MM.1S (cell line): Measurements from ENCODE around the gene TP63.

Source experiments
- DNase-seq: peaks from one replicate; pipeline ENCODE4 v3.0.0-alpha.2; 2015
- H2AFZ ChIP-seq: fragments of 300-600 bp; sonication (generic); 2 replicates; pipeline ENCODE4 v1.6.0; 2016; ENCODE audit warnings: antibody characterized with exemption, low read length
- H3F3A ChIP-seq: fragments of 300-600 bp; sonication (generic); 2 replicates; pipeline ENCODE4 v1.6.1; 2016; ENCODE audit warnings: mild to moderate bottlenecking, antibody characterized with exemption, low read length, moderate library complexity, mixed read lengths; ENCODE audit not compliant: insufficient read depth
- H3K27ac ChIP-seq: fragments of 300-600 bp; sonication (generic); 2 replicates; pipeline ENCODE4 v1.5.1; 2016; ENCODE audit warnings: mild to moderate bottlenecking, low read length
- H3K27me3 ChIP-seq: fragments of 300-600 bp; sonication (generic); replicated peaks from 2 replicates; pipeline ENCODE4 v1.6.0; 2016; ENCODE audit warnings: low read length; ENCODE audit not compliant: insufficient read depth
- H3K36me3 ChIP-seq: fragments of 300-600 bp; sonication (generic); replicated peaks from 2 replicates; pipeline ENCODE4 v1.6.1; 2016; ENCODE audit warnings: mild to moderate bottlenecking, low read length, mixed read lengths; ENCODE audit not compliant: insufficient read depth
- H3K4me1 ChIP-seq: fragments of 300-600 bp; sonication (generic); 2 replicates; pipeline ENCODE4 v1.6.1; 2016; ENCODE audit warnings: low read length, mixed read lengths
- H3K4me2 ChIP-seq: fragments of 300-600 bp; sonication (generic); 2 replicates; pipeline ENCODE4 v1.6.0; 2016; ENCODE audit warnings: low read depth, low read length
- H3K4me3 ChIP-seq: fragments of 300-600 bp; sonication (generic); 2 replicates; pipeline ENCODE4 v1.5.1; 2016; ENCODE audit warnings: low read length, mixed read lengths
- H3K79me2 ChIP-seq: fragments of 300-600 bp; sonication (generic); 2 replicates; pipeline ENCODE4 v1.6.1; 2016; ENCODE audit warnings: mixed run types, low read length, mixed read lengths
- H3K9ac ChIP-seq: fragments of 300-600 bp; sonication (generic); 2 replicates; pipeline ENCODE4 v1.6.1; 2016; ENCODE audit warnings: low read length, mixed read lengths
- H3K9me2 ChIP-seq: fragments of 300-600 bp; sonication (generic); replicated peaks from 2 replicates; pipeline ENCODE4 v1.6.1; 2016; ENCODE audit warnings: mild to moderate bottlenecking, low read length, mixed read lengths; ENCODE audit not compliant: insufficient read depth
- H3K9me3 ChIP-seq: fragments of 300-600 bp; sonication (generic); replicated peaks from 2 replicates; pipeline ENCODE4 v1.6.1; 2016; ENCODE audit warnings: mild to moderate bottlenecking, low read length, mixed read lengths; ENCODE audit not compliant: insufficient read depth
- H4K20me1 ChIP-seq: fragments of 300-600 bp; sonication (generic); 2 replicates; pipeline ENCODE4 v1.6.1; 2016; ENCODE audit warnings: mild to moderate bottlenecking, low read length, moderate library complexity, mixed read lengths; ENCODE audit not compliant: insufficient read depth
- CTCF ChIP-seq: fragments of 300-600 bp; sonication (generic); IDR thresholded peaks from 2 replicates; pipeline ENCODE4 v1.5.1; 2016; ENCODE audit warnings: antibody characterized with exemption, low read length, mixed read lengths
- EZH2 ChIP-seq: fragments of 300-600 bp; sonication (generic); optimal IDR thresholded peaks from 2 replicates; pipeline ENCODE3; 2017; ENCODE audit warnings: low read depth, mild to moderate bottlenecking, antibody characterized with exemption, low read length, mixed read lengths
- EZH2phosphoT487 ChIP-seq: fragments of 300-600 bp; sonication (generic); IDR thresholded peaks from 2 replicates; pipeline ENCODE4 v1.6.1; 2018; ENCODE audit warnings: antibody characterized with exemption, low read length

TP63 gene

GRCh38 chr3:189898559-189899153 is 267.5 kb downstream of the TP63 start:
- Histone ChIP-seq H3K9me3 (no peaks in the 10 kb centered on the region), H2AFZ (no peak overlapping the region), H3F3A (no peaks in the 10 kb centered on the region), H3K4me1 (no peaks in the 10 kb centered on the region), H3K27me3 (no peaks in the 10 kb centered on the region), H3K9me2 (no peaks in the 10 kb centered on the region), H3K9ac (no peak overlapping the region), H3K27ac (no peak overlapping the region), H4K20me1 (no peaks in the 10 kb centered on the region), H3K4me2 (no peak overlapping the region), H3K36me3 (no peaks in the 10 kb centered on the region), H3K4me3 (no peak overlapping the region), H3K79me2 (no peaks in the 10 kb centered on the region)
- DNase-seq = no peak
- TF ChIP-seq CTCF = no peak
- TF ChIP-seq EZH2phosphoT487 = no peak
- TF ChIP-seq EZH2 = no peak

- H3K4me1 ChIP-seq = no peaks in the 10 kb centered on the region
- H3K9me2 ChIP-seq = no peaks in the 10 kb centered on the region
- H3K27ac ChIP-seq = no peak overlapping the region
- H4K20me1 ChIP-seq = no peaks in the 10 kb centered on the region
- H3K79me2 ChIP-seq = no peaks in the 10 kb centered on the region
- no peak overlapping the region for H3K9ac ChIP-seq
- TF ChIP-seq EZH2 (no peak), EZH2phosphoT487 (no peak), CTCF (no peak)
- H3K36me3 ChIP-seq = no peaks in the 10 kb centered on the region
- DNase-seq = no peak
- H3K27me3 ChIP-seq = no peaks in the 10 kb centered on the region
- H3K9me3 ChIP-seq = no peaks in the 10 kb centered on the region
- H3F3A ChIP-seq = no peaks in the 10 kb centered on the region
- H3K4me3 ChIP-seq = no peak overlapping the region
- H3K4me2 ChIP-seq = no peak overlapping the region
- H2AFZ ChIP-seq = no peak overlapping the region
These were observed 268.0 kb downstream of the TP63 start for GRCh38 chr3:189899186-189899585.

- Histone ChIP-seq H3K9me3 (no peaks in the 10 kb centered on the region), H2AFZ (no peak overlapping the region), H3K4me1 (no peaks in the 10 kb centered on the region), H3K4me3 (no peak overlapping the region), H3F3A (no peaks in the 10 kb centered on the region), H3K4me2 (no peak overlapping the region), H3K9ac (no peak overlapping the region), H4K20me1 (no peaks in the 10 kb centered on the region), H3K36me3 (no peaks in the 10 kb centered on the region), H3K27ac (no peak overlapping the region), H3K27me3 (no peaks in the 10 kb centered on the region), H3K9me2 (no peaks in the 10 kb centered on the region), H3K79me2 (no peaks in the 10 kb centered on the region)
- DNase-seq = no peak
- TF ChIP-seq EZH2phosphoT487 = no peak
- no peak for TF ChIP-seq CTCF
- TF ChIP-seq EZH2 = no peak
These were observed 269.4 kb downstream of the TP63 start for GRCh38 chr3:189900578-189900977.
